Natural killer cell treated with Interleukin-12 subunit alpha and Interleukin-12 subunit beta and Interleukin-15 and Interleukin-18, amount 100 ng/mL, for 72 hours (primary cell): Measurements from ENCODE around the gene UMODL1. TPM values are rescaled to one million over a fixed set of nuclear protein-coding genes. Genes with fewer than 3 reads are reported as not detected.

Source experiments
- ATAC-seq, 2 donors: fragments of 150-1000 bp; cut with Tn5 transposase in 1 of 2; sonication (Bioruptor Pico), chemical (Tn5 transposase) in 1 of 2; 2 replicates each; pipeline ENCODE4 v1.10.0; 2021
- DNase-seq: peaks from one replicate; pipeline ENCODE4 v3.0.0; 2022; ENCODE audit warnings: low spot score
- H3K27ac Mint-ChIP-seq, 2 donors: 1 replicate in 1 of 2; 2 replicates in 1 of 2; pipeline ENCODE4 v1.8.0; 2022; ENCODE audit warnings: mixed read lengths in 2 of 2, mild to moderate bottlenecking in 1 of 2, moderate library complexity in 1 of 2
- H3K27me3 Mint-ChIP-seq, 2 donors: 1 replicate in 1 of 2; 2 replicates in 1 of 2; pipeline ENCODE4 v1.8.0; 2022; ENCODE audit warnings: mixed read lengths in 2 of 2
- H3K36me3 Mint-ChIP-seq: one replicate; pipeline ENCODE4 v1.8.0; 2022; ENCODE audit warnings: mixed read lengths
- H3K4me1 Mint-ChIP-seq, 2 donors: 1 replicate in 1 of 2; 2 replicates in 1 of 2; pipeline ENCODE4 v1.8.0; 2022; ENCODE audit warnings: low read depth in 2 of 2, mixed read lengths in 2 of 2, mild to moderate bottlenecking in 1 of 2
- H3K4me3 Mint-ChIP-seq: one replicate; pipeline ENCODE4 v1.8.0; 2022; ENCODE audit warnings: mixed read lengths
- H3K9me3 Mint-ChIP-seq: 2 replicates; pipeline ENCODE4 v1.8.0; 2022; ENCODE audit warnings: mixed read lengths
- total RNA-seq, 2 donors: library from RNA; stranded (reverse); gene quantifications; one replicate each; pipeline ENCODE4 v1.2.3, GENCODE V29; 2022

UMODL1 gene
- total RNA-seq, 2 donors from 2014 or later: not detected

DNA sequence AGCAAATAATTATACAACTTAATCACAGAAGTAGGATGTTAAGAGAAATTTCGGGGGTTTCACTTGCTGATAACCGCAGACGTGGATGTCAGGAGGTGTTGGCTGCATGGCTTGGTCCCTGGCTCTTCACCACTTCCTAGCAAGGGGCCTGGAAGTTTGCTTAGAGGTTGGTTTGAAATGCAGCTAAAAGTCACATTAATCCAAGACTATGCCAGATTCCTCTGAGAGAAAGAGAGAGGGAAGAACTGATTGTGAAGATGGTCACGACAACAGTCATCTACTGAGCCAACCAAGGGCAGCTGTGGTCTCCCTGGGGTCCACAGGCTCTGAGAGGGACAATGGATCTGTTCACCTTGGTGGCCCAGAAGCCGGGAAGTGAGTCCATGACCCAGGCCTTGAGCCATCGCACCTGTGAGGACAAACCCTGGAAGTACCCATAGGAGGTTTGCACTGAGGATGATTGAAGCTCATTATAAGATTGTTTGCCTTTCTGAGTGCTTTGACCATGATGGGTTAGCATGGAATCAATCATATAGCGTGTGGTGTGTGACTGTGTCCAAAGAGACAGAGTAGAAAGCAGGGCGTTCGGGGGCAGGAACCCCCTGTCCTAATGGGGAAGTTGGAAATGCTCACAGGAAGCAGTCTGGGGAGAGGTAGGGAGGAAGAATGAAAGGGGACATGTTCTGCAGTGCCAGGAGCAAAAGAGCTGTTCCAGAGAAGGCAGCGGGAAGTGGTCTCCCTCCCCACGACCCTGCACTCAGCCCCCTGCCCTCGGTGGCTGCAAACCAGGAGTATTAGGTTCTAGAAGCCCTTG, 47.1 kb downstream of the UMODL1 start:
- ATAC-seq (no peak), DNase-seq (no peak)
- Mint-ChIP-seq H3K27me3 (peaks cover 54 to 65% of the 10 kb centered on the region in 2 donors), H3K4me1 (peaks cover 11 to 21% of the 10 kb centered on the region in 2 donors), H3K4me3 (no peak overlapping the region), H3K36me3 (no peaks in the 10 kb centered on the region), H3K9me3 (no peaks in the 10 kb centered on the region), H3K27ac (no peak overlapping the region)

GRCh38 chr21:42118901-42119300, 47.8 kb downstream of the UMODL1 start:
- Mint-ChIP-seq H3K36me3 (no peaks in the 10 kb centered on the region), H3K4me1 (peaks cover 16 to 21% of the 10 kb centered on the region in 2 donors), H3K9me3 (no peaks in the 10 kb centered on the region), H3K4me3 (no peak overlapping the region), H3K27me3 (peaks cover 53 to 71% of the 10 kb centered on the region in 2 donors), H3K27ac (no peak overlapping the region)
- DNase-seq: no peak
- ATAC-seq: no peak

GRCh38 chr21:42120101-42120902, 49.2 kb downstream of the UMODL1 start:
- Mint-ChIP-seq H3K4me3 (no peak overlapping the region), H3K36me3 (no peaks in the 10 kb centered on the region), H3K27ac (no peak overlapping the region), H3K27me3 (peaks cover 44 to 63% of the 10 kb centered on the region in 2 donors), H3K9me3 (no peaks in the 10 kb centered on the region), H3K4me1 (peaks cover 16 to 17% of the 10 kb centered on the region in 2 donors)
- DNase-seq (no peak), ATAC-seq (no peak)

DNA sequence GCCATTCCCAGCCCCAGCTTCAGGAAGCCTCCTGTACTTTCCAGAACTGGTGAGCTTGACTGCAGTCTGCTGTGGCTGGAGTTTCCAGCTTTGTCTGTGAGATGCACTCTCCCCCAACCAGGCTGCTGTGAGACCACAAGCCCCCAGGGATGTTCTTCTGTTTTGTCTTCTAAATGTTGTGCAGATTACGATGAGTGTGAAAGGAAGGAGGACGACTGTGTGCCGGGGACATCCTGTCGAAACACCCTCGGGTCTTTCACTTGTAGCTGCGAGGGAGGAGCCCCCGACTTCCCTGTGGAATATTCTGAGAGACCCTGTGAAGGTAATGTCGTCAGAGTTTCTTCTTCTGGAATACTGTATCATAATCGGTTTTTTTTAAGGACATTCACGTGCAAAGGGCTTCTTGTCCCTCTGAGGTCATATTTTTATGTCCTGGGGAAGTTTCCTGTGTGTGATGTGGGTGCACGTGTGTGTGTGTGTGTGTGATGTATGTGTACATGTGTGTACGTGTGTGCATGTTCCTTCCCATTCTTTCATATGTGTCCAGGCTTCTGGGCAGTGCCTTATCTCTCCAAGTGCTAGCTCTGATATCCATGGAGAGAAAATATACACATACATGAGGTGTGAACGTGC, 49.9 kb downstream of the UMODL1 start:
- Mint-ChIP-seq H3K27ac (no peak overlapping the region), H3K4me1 (peaks cover 16 to 17% of the 10 kb centered on the region in 2 donors), H3K4me3 (no peak overlapping the region), H3K27me3 (peaks cover 44 to 63% of the 10 kb centered on the region in 2 donors), H3K9me3 (no peaks in the 10 kb centered on the region), H3K36me3 (no peaks in the 10 kb centered on the region)
- DNase-seq: no peak
- no peak for ATAC-seq

DNA sequence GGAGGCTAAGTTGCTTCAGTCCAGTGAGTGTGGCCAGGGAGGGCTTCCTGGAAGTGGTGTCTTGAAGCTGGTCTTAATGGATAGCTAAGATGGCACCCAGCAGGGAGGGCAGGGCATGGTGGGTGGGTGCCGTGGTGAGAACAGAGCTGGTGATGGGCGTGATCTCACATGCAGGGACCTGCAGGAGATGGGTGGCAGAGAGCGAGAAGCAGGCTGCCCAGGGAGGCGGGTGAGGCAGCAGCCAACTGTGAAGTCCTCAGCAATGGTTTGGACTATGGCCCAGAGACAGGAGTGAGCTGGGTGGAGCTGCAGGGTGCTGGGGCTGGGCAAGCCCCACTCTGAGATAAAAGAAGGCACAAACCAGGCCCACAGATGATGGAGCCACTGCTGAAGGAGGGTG, 50.7 kb downstream of the UMODL1 start:
- Mint-ChIP-seq H3K27ac (no peak overlapping the region), H3K4me1 (peaks cover 16 to 17% of the 10 kb centered on the region in 2 donors), H3K27me3 (peaks cover 44 to 57% of the 10 kb centered on the region in 2 donors), H3K36me3 (no peaks in the 10 kb centered on the region), H3K9me3 (no peaks in the 10 kb centered on the region), H3K4me3 (no peak overlapping the region)
- DNase-seq (no peak), ATAC-seq (no peak)

- Mint-ChIP-seq H3K4me1 (peaks cover 12 to 13% of the 10 kb centered on the region in 2 donors), H3K27me3 (peaks cover 39 to 51% of the 10 kb centered on the region in 2 donors), H3K9me3 (no peaks in the 10 kb centered on the region), H3K27ac (no peak overlapping the region), H3K36me3 (no peaks in the 10 kb centered on the region), H3K4me3 (no peak overlapping the region)
- DNase-seq (no peak), ATAC-seq (no peak)
Observed at GRCh38 chr21:42122398-42122797, 51.3 kb downstream of the UMODL1 start.

DNA sequence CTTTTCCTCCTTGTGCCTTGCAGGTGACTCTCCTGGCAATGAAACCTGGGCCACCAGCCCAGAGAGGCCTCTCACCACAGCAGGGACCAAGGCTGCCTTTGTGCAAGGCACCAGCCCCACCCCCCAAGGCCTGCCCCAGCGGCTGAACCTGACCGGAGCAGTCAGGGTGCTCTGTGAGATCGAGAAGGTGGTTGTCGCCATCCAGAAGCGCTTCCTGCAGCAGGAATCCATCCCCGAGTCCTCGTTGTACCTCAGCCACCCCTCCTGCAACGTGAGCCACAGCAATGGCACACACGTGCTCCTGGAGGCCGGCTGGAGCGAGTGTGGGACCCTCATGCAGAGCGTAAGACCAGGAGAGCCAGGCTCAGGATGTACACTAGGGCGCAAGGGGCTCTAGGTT, 51.7 kb downstream of the UMODL1 start:
- no peaks in the 10 kb centered on the region for H3K9me3 Mint-ChIP-seq
- no peaks in the 10 kb centered on the region for H3K36me3 Mint-ChIP-seq
- no peak overlapping the region for H3K4me3 Mint-ChIP-seq
- no peak for DNase-seq
- no peak overlapping the region for H3K27ac Mint-ChIP-seq
- no peak for ATAC-seq
- peaks cover 35 to 47% of the 10 kb centered on the region in 2 donors for H3K27me3 Mint-ChIP-seq
- H3K4me1 Mint-ChIP-seq: peaks cover 8 to 9% of the 10 kb centered on the region in 2 donors

- Mint-ChIP-seq H3K4me1 (peaks cover 5% of the 10 kb centered on the region in 2 donors), H3K4me3 (no peak overlapping the region), H3K36me3 (no peaks in the 10 kb centered on the region), H3K9me3 (no peaks in the 10 kb centered on the region), H3K27me3 (peaks cover 29 to 41% of the 10 kb centered on the region in 2 donors), H3K27ac (no peak overlapping the region)
- DNase-seq: no peak
- no peak for ATAC-seq
Observed at GRCh38 chr21:42123219-42123908, 52.2 kb downstream of the UMODL1 start.

DNA sequence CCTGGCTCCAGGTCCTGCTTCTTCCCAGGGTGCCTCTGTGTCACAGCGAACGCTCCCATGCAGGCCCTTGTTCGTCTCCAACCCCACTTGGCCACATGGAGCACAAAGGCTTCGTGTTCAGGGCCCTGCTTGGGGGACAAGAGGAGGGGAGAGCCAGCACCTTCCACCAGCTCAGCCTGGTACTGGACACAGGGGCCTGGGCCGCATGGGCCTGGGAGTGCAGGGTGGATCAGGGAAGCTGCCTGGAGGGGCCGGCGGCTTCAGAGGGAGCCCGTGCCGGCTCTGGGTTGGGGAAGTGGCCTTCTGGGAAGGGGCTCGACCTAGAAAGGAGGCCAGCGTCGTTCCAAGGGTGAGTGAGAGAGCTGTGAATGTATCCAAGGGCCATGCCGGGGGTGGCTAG, 53.0 kb downstream of the UMODL1 start:
- no peak overlapping the region for H3K4me3 Mint-ChIP-seq
- H3K9me3 Mint-ChIP-seq: no peaks in the 10 kb centered on the region
- ATAC-seq (no peak), DNase-seq (no peak)
- H3K27ac Mint-ChIP-seq: no peak overlapping the region
- peaks cover 28 to 37% of the 10 kb centered on the region in 2 donors for H3K27me3 Mint-ChIP-seq
- H3K4me1 Mint-ChIP-seq: peaks cover 5% of the 10 kb centered on the region in 2 donors
- no peaks in the 10 kb centered on the region for H3K36me3 Mint-ChIP-seq

GRCh38 chr21:42124826-42125570, 53.9 kb downstream of the UMODL1 start:
- Mint-ChIP-seq H3K27me3 (peaks cover 23 to 28% of the 10 kb centered on the region in 2 donors), H3K27ac (no peak overlapping the region), H3K36me3 (no peaks in the 10 kb centered on the region), H3K9me3 (no peaks in the 10 kb centered on the region), H3K4me1 (peaks cover 0 to 5% of the 10 kb centered on the region in 2 donors), H3K4me3 (no peak overlapping the region)
- ATAC-seq: no peak
- no peak for DNase-seq

DNA sequence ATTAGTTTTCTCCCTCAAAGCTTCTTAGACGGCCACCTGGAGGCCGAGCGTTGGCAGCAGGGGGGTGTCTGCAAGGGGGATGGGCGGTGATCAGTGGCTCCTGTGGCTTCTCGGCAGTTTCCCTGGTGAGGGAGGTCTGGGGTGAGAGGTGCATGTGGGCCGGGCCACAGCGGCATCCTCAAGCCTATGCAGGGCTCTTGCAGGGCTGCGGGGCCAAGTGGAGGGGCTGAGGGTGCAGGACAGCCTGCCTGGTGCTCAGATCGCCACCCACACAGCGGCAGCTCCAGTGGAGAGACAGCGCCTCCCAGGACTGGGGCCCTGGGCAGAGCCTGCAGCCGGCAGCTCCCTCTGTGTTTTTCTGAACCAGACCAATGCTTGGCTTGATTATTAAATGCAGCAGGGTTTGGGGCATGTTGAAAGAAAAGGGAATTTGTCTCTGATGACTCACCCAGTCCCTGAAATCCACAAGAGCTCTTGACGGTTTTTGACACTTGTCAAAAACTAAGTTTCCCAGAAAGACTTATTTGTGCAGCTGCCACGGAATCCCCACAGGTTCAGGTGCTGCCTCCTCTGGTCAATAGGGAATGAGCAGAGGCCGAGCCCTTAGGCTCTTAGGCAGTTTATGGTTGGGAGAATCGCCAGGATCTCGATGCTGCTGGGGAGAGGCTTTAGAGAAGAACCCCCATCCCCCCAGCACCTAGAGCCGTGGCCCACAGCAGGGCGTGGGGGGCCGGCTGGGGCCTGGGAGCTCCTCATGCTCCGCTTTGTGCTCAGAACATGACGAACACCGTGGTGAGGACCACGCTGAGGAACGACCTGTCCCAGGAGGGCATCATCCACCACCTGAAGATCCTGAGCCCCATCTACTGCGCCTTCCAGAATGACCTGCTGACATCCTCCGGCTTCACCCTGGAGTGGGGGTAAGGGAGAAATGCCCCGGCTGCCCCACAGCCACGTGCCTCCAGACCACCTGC, 54.7 kb downstream of the UMODL1 start:
- Mint-ChIP-seq H3K9me3 (no peaks in the 10 kb centered on the region), H3K36me3 (no peaks in the 10 kb centered on the region), H3K27me3 (peaks cover 20 to 21% of the 10 kb centered on the region in 2 donors), H3K27ac (no peak overlapping the region), H3K4me1 (peaks cover 0 to 5% of the 10 kb centered on the region in 2 donors), H3K4me3 (no peak overlapping the region)
- no peak for DNase-seq
- ATAC-seq: no peak
